ENCODE measurements around the gene SLC6A2. TPM values are rescaled to one million over a fixed set of nuclear protein-coding genes. Genes with fewer than 3 reads are reported as not detected.

Gene SLC6A2
- polyA plus RNA-seq, 1 experiment, result not detected

GRCh38 chr16:55664786-55665407 lies 9.1 kb downstream of the SLC6A2 start:
- TF ChIP-seq, protein P1, sequence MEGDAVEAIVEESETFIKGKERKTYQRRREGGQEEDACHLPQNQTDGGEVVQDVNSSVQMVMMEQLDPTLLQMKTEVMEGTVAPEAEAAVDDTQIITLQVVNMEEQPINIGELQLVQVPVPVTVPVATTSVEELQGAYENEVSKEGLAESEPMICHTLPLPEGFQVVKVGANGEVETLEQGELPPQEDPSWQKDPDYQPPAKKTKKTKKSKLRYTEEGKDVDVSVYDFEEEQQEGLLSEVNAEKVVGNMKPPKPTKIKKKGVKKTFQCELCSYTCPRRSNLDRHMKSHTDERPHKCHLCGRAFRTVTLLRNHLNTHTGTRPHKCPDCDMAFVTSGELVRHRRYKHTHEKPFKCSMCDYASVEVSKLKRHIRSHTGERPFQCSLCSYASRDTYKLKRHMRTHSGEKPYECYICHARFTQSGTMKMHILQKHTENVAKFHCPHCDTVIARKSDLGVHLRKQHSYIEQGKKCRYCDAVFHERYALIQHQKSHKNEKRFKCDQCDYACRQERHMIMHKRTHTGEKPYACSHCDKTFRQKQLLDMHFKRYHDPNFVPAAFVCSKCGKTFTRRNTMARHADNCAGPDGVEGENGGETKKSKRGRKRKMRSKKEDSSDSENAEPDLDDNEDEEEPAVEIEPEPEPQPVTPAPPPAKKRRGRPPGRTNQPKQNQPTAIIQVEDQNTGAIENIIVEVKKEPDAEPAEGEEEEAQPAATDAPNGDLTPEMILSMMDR (IDR thresholded peaks at IDR 0.05; ENCODE audit: insufficient read depth, low read depth, low read length), result no peak
- CTCF ChIA-PET, result interaction anchor here (2.8 kb wide), 1 partner anchor 200 kb away, joined by 13 read pairs; no protein-coding TSS in a partner anchor
- POLR2A ChIA-PET, result no interaction called here
- no peaks in the 10 kb centered on the region for H3K27me3 ChIP-seq (ENCODE audit: control insufficient read depth, insufficient read depth, low read length)
- H3K4me3 ChIP-seq (ENCODE audit: low read depth, low read length), result no peak overlapping the region
- DNase-seq (ENCODE audit: low read depth), result no peak
- no peaks in the 10 kb centered on the region for H3K36me3 ChIP-seq (ENCODE audit: control insufficient read depth, insufficient read depth, low read length)

DNA sequence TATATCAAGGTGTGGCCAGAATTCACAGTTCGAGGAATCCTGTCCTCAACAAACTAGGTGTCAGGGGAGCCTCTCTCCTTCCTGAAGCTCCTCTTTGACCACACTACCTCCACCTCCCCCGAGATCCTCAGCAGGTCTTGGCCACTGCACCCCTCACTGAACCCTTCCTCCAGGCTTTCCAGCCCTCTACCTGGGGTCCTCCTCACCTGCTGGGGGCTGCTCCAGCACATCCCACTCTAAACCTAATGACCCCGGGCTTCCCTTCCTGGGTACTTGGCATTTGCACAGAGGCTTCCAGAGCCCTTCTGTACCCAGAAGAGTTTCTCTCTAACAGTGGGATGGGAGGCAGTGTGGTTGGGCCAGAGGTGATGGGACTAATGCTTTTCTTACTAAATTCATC lies 9.7 kb downstream of the SLC6A2 start:
- no peak for DNase-seq (ENCODE audit: low read depth)
- Histone ChIP-seq H3K27me3 (ENCODE audit: control insufficient read depth, insufficient read depth, low read length) (no peaks in the 10 kb centered on the region), H3K4me3 (ENCODE audit: low read depth, low read length) (no peak overlapping the region), H3K36me3 (ENCODE audit: control insufficient read depth, insufficient read depth, low read length) (no peaks in the 10 kb centered on the region)
- ChIA-PET CTCF (interaction anchor here (1.0 to 2.8 kb wide), 2 partner anchors 38 to 201 kb away, joined by 3 to 13 read pairs; no protein-coding TSS in a partner anchor), POLR2A (no interaction called here)
- TF ChIP-seq, protein P1 (IDR thresholded peaks at IDR 0.05; ENCODE audit: insufficient read depth, low read depth, low read length), result no peak

- POLR2A ChIA-PET, result no interaction called here
- Histone ChIP-seq H3K4me3 (ENCODE audit: low read depth, low read length) (no peak overlapping the region), H3K27me3 (ENCODE audit: control insufficient read depth, insufficient read depth, low read length) (no peaks in the 10 kb centered on the region), H3K36me3 (ENCODE audit: control insufficient read depth, insufficient read depth, low read length) (no peaks in the 10 kb centered on the region)
- TF ChIP-seq, protein P1 (IDR thresholded peaks at IDR 0.05; ENCODE audit: insufficient read depth, low read depth, low read length), result no peak
- DNase-seq (ENCODE audit: low read depth), result no peak
- CTCF ChIA-PET, result interaction anchor here (1.0 to 2.8 kb wide), 2 partner anchors 38 to 201 kb away, joined by 3 to 13 read pairs; no protein-coding TSS in a partner anchor
These were observed 10.2 kb downstream of the SLC6A2 start for GRCh38 chr16:55666012-55666411.

GRCh38 chr16:55667753-55668152 lies 12.0 kb downstream of the SLC6A2 start:
- H3K36me3 ChIP-seq (ENCODE audit: control insufficient read depth, insufficient read depth, low read length), result no peaks in the 10 kb centered on the region
- TF ChIP-seq, protein P1 (IDR thresholded peaks at IDR 0.05; ENCODE audit: insufficient read depth, low read depth, low read length), result no peak
- no peak for DNase-seq (ENCODE audit: low read depth)
- CTCF ChIA-PET, result no interaction called here
- POLR2A ChIA-PET, result no interaction called here
- no peaks in the 10 kb centered on the region; the same call in 1 of the 2 replicates for H3K27me3 ChIP-seq (ENCODE audit: control insufficient read depth, insufficient read depth, low read length)
- no peak overlapping the region for H3K4me3 ChIP-seq (ENCODE audit: low read depth, low read length)

GRCh38 chr16:55668340-55669281 lies 12.8 kb downstream of the SLC6A2 start:
- peak; percentile 9 for DNase-seq (ENCODE audit: low read depth)
- Histone ChIP-seq H3K27me3 (ENCODE audit: control insufficient read depth, insufficient read depth, low read length) (no peaks in the 10 kb centered on the region; the same call in 1 of the 2 replicates), H3K4me3 (ENCODE audit: low read depth, low read length) (no peak overlapping the region), H3K36me3 (ENCODE audit: control insufficient read depth, insufficient read depth, low read length) (no peaks in the 10 kb centered on the region)
- CTCF ChIA-PET, result no interaction called here
- TF ChIP-seq, protein P1 (IDR thresholded peaks at IDR 0.05; ENCODE audit: insufficient read depth, low read depth, low read length), result no peak
- POLR2A ChIA-PET, result no interaction called here

Measured in BJ (cell line).